Cardiac fibroblast (primary cell): Measurements from ENCODE around the gene ZNF302.

Experiments
- DNase-seq, 2 donors: peaks; one replicate each; pipeline versions ENCODE4 v3.0.0 to v3.0.0-alpha.2; 2010; ENCODE audit warnings: low read depth in 2 of 2
- H3K4me3 ChIP-seq, 2 donors: replicated peaks in 1 of 2; 1 replicate in 1 of 2; 2 replicates in 1 of 2; pipeline ENCODE4 v1.5.1; 2011; ENCODE audit warnings: low read depth in 2 of 2, low read length in 2 of 2, mild to moderate bottlenecking in 2 of 2, moderate library complexity in 1 of 2
- CTCF ChIP-seq: IDR thresholded peaks from one replicate; pipeline ENCODE4 v1.5.1; 2011; ENCODE audit warnings: low read depth, mild to moderate bottlenecking, low read length, inconsistent platforms

Gene ZNF302

GRCh38 chr19:34677386-34678084 lies at the start of gene ZNF302:
ZNF302 (plus strand) TSS chr19:34677678; CDS start chr19:34678805, 1,127 bp downstream.
- peak; percentile 99 for DNase-seq
- H3K4me3 ChIP-seq: peak within 1 kb of the TSS; percentile 61 to 71
- TF ChIP-seq CTCF: no peak

GRCh38 chr19:34633802-34634201 lies 43.7 kb upstream of the ZNF302 start:
- no peak for TF ChIP-seq CTCF
- H3K4me3 ChIP-seq: no peak overlapping the region

GRCh38 chr19:34639491-34640085 lies 37.9 kb upstream of the ZNF302 start:
- TF ChIP-seq CTCF: peak; percentile 73
- H3K4me3 ChIP-seq: no peak overlapping the region
- peak; percentile 80 to 81 for DNase-seq

More at GRCh38 chr19:34633802-34634201, 43.7 kb upstream of the ZNF302 start:
- DNase-seq: no peak

- no peak for DNase-seq
- TF ChIP-seq CTCF: no peak
- H3K4me3 ChIP-seq: no peak overlapping the region
Observed at GRCh38 chr19:34642241-34642640, 35.2 kb upstream of the ZNF302 start.

- no peak for DNase-seq
- H3K4me3 ChIP-seq: no peak overlapping the region
- no peak for TF ChIP-seq CTCF
Observed at GRCh38 chr19:34644991-34645461, 32.5 kb upstream of the ZNF302 start.

GRCh38 chr19:34645551-34645950 lies 31.9 kb upstream of the ZNF302 start:
- no peak for DNase-seq
- H3K4me3 ChIP-seq: no peak overlapping the region
- TF ChIP-seq CTCF: no peak
